KOPT-K1 (cell line): ENCODE data around the gene MS4A8.
"Not testable (repeated sequence)": the region's sequence is repeated elsewhere in the genome, so short reads cannot be mapped to it uniquely, and the experiment has no call there.

Source experiments
- H3K27ac ChIP-seq: fragments of 200-600 bp; sonication (generic); 2 replicates; pipeline ENCODE4 v1.5.1; 2016; ENCODE audit warnings: antibody characterized with exemption, mild to moderate bottlenecking, low read depth, low read length; ENCODE audit not compliant: poor library complexity, severe bottlenecking
- H3K36me3 ChIP-seq: fragments of 200-600 bp; sonication (generic); 2 replicates; pipeline ENCODE4 v1.5.1; 2017; ENCODE audit warnings: antibody characterized with exemption, mild to moderate bottlenecking, low read length, moderate library complexity; ENCODE audit not compliant: insufficient read depth
- H3K9me3 ChIP-seq: fragments of 200-600 bp; sonication (generic); 2 replicates; pipeline ENCODE4 v1.5.1; 2017; ENCODE audit warnings: antibody characterized with exemption, low read length, mild to moderate bottlenecking; ENCODE audit not compliant: insufficient read depth, poor library complexity, severe bottlenecking

MS4A8 gene

GRCh38 chr11:60699284-60699691 lies at the start of gene MS4A8:
TSS of gene MS4A8 (plus strand) at chr11:60699612. CDS start at chr11:60700861, 1,249 bp downstream.
- H3K27ac ChIP-seq = no peak within 1 kb of the TSS
- H3K36me3 ChIP-seq = no peaks in the 10 kb centered on the region
- no peaks in the 10 kb centered on the region for H3K9me3 ChIP-seq

GRCh38 chr11:60657888-60658287 lies 41.5 kb upstream of the MS4A8 start:
- Histone ChIP-seq H3K36me3 (no peaks in the 10 kb centered on the region), H3K27ac (no peak overlapping the region), H3K9me3 (no peaks in the 10 kb centered on the region)

- H3K27ac ChIP-seq = no peak overlapping the region
These were observed 41.0 kb upstream of the MS4A8 start for GRCh38 chr11:60658409-60658808.

DNA sequence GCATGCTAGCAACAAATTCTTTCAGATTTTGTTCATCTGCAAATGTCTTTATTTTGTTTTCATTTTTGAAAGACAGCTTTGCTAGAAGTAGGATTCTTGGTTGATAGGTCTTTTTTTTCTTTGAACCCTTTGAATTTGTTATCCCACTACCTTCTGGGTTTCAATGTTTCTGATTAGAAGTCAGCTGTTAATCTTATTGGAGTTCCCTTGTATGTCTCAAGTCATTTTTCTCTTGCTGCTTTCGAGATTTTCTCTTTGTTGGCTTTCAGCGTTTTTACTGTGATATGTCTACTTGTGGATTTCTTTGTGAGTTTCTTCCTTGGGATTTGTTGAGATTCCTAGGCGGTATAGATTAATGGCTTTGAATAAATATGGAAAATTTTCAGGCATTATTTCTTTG lies 27.2 kb upstream of the MS4A8 start:
- Histone ChIP-seq H3K27ac (no peak overlapping the region), H3K9me3 (peaks cover 17% of the 10 kb centered on the region), H3K36me3 (no peaks in the 10 kb centered on the region)

More at GRCh38 chr11:60658409-60658808, 41.0 kb upstream of the MS4A8 start:
- H3K9me3 ChIP-seq = no peaks in the 10 kb centered on the region
- no peaks in the 10 kb centered on the region for H3K36me3 ChIP-seq

- H3K27ac ChIP-seq, H3K36me3 ChIP-seq: not testable (repeated sequence)
- H3K9me3 ChIP-seq = peaks cover 27% of the 10 kb centered on the region
These were observed 21.2 kb upstream of the MS4A8 start for GRCh38 chr11:60678231-60678630.

DNA sequence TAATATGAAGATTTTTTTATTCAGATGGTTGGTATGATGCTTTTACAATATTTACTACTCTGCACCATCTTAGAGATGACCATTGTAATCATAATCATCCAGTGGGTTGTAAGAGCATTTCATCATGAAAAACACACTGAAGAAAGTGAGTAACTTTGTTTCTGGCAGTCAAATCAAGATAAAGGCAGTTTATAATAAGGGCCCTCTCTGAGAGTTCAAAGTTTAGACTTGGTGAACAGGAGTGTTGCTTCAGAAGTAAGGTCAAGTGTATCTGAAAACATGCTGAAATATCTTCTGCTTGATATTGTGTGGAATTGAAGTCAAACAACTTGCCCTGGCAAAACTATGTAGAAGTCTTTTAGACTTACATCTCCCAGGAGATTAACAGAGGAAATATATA lies 19.5 kb upstream of the MS4A8 start:
- Histone ChIP-seq H3K9me3 (peaks cover 24% of the 10 kb centered on the region), H3K36me3 (no peaks in the 10 kb centered on the region), H3K27ac (no peak overlapping the region)

DNA sequence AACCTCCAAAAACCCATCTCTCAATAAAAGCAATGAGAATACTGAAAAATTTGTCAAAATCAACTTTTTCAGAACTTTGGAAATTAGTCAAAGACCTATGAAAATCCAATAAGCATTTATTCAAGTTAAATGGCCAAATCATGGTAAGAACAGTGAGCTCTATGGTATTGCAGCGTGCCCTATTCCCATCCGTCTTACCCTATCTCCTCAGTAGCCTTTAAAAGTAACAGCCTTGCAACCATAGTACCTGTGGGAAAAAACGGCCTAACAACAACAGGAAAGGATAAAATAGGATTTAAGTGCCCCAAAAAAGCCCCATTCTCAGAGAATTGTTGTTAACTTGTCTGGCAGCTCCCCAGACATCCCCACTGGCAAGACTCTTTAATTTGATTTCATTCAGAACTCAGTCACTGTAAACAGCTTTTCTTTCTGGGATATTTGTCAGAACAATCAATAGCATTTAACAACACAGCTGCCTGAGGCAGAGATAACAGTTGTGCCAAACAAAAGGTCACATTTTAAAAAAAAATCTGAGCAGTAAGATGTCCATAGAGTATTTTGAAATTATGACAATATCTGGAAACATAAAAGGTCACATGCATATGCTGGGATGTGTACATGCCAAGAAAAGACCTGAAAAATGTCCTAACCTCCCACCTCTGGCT lies 18.8 kb upstream of the MS4A8 start:
- Histone ChIP-seq H3K36me3 (no peaks in the 10 kb centered on the region), H3K9me3 (peaks cover 24% of the 10 kb centered on the region), H3K27ac (no peak overlapping the region)

GRCh38 chr11:60684541-60684848 lies 14.9 kb upstream of the MS4A8 start:
- not testable (repeated sequence) for H3K9me3 ChIP-seq, H3K27ac ChIP-seq, H3K36me3 ChIP-seq

- Histone ChIP-seq H3K36me3 (no peaks in the 10 kb centered on the region), H3K27ac (no peak overlapping the region), H3K9me3 (no peaks in the 10 kb centered on the region)
These were observed 7.8 kb upstream of the MS4A8 start for GRCh38 chr11:60691661-60692060.

- H3K36me3 ChIP-seq = no peaks in the 10 kb centered on the region
- no peak overlapping the region for H3K27ac ChIP-seq
- no peaks in the 10 kb centered on the region for H3K9me3 ChIP-seq
These were observed 524 bp downstream of the MS4A8 start for GRCh38 chr11:60699936-60700335.

DNA sequence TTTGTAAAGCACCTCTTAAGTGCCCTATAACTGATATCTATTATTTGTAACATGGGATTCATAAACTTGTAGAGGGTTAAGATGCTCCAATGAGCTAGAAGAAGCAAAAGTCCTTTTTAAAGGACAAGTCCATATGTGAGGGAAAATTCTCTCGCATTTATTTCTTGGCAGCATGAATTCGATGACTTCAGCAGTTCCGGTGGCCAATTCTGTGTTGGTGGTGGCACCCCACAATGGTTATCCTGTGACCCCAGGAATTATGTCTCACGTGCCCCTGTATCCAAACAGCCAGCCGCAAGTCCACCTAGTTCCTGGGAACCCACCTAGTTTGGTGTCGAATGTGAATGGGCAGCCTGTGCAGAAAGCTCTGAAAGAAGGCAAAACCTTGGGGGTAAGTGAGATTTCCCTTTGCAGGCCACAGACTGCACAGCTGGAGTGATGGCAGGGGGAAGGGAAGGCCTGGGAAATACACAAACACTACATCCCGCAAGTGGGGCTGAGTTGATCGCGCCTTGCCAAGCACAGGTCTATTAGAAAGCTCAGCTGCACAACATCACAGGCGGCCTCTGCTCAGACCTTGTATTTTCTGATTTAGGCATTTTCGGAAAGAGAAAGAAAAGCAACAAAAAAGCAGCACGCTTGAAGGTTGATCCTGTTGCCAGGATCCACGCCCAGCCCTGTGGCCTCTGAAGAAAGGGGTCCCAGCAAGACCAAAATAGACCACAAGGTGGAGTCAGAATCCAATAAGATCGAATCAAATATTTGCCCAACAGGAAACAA lies 1.5 kb downstream of the MS4A8 start:
- Histone ChIP-seq H3K36me3 (no peaks in the 10 kb centered on the region), H3K27ac (no peak overlapping the region), H3K9me3 (no peaks in the 10 kb centered on the region)

DNA sequence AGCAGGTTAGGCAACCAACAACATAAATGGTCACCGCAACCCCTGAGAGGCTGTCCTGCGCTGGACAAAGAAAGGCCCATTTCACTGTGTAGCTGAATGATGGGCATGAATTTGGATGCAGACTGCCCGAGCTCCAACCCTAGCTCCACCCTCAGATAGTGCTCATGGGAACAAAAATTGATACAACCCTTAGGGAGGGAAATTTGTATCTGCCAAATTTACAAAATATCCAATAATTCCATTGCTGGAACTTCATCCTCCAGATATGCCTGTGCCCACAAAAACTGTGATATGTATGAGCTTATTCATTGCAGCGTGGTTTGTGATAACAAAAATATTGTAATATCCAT lies 2.0 kb downstream of the MS4A8 start:
- Histone ChIP-seq H3K27ac (no peak overlapping the region), H3K9me3 (no peaks in the 10 kb centered on the region), H3K36me3 (no peaks in the 10 kb centered on the region)

GRCh38 chr11:60703374-60703773 lies 4.0 kb downstream of the MS4A8 start:
- no peaks in the 10 kb centered on the region for H3K9me3 ChIP-seq
- no peak overlapping the region for H3K27ac ChIP-seq
- no peaks in the 10 kb centered on the region for H3K36me3 ChIP-seq

GRCh38 chr11:60705895-60706294 lies 6.5 kb downstream of the MS4A8 start:
- no peak overlapping the region for H3K27ac ChIP-seq
- H3K9me3 ChIP-seq = no peaks in the 10 kb centered on the region
- H3K36me3 ChIP-seq = no peaks in the 10 kb centered on the region

DNA sequence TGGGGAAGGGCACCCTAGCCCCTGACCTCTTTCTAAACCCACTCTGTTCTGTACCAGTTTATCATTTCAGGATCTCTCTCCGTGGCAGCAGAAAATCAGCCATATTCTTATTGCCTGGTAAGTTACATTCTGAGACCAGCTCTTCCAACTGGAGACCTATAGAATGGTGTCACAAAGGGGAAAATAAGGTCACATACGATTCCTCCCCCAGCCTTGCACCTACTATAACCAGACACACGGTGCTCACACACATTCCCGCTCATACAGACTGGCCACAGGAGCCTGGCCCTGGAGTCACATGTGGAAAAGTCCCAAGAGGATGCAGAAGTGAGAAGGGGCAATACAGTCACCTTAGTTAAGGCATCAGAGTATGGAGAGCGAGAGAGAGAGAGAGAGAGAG lies 7.5 kb downstream of the MS4A8 start:
- no peaks in the 10 kb centered on the region for H3K9me3 ChIP-seq
- no peaks in the 10 kb centered on the region for H3K36me3 ChIP-seq
- no peak overlapping the region for H3K27ac ChIP-seq

DNA sequence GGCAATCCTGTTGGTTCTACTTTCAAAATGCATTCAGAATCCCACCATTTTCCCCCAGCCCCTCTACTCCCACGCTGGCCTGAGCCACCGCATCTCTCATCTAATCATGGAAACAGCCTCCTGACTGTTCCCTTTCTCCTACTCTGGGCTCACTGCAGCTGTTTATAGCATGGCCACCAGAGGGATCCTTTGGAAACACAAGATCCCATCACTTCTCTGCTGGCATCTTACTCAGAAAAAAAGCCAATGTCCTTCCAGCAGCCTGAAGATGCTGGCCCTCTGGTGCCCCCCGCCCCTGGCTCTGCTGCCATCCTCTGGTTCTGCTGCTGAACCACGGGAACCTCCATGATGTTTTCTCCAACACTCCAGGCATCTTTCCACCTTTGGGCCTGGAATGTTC lies 11.1 kb downstream of the MS4A8 start:
- H3K9me3 ChIP-seq = no peaks in the 10 kb centered on the region
- H3K36me3 ChIP-seq = no peaks in the 10 kb centered on the region
- no peak overlapping the region for H3K27ac ChIP-seq
